Measurements from ENCODE around the gene PFKFB4.
A peak's percentile ranks its signal among the peaks of the same experiment; 100 is the strongest.

PFKFB4 gene

GRCh38 chr3:48561045-48561736 lies 4.6 kb upstream of the PFKFB4 start:
- DNase-seq (ENCODE audit: low read depth) = no peak
- TF ChIP-seq CTCF (IDR thresholded peaks at IDR 0.05; ENCODE audit: control insufficient read depth, extremely low read depth, insufficient read depth) = no peak
- no peak overlapping the region for H3K4me3 ChIP-seq (ENCODE audit: low read depth, low read length)

GRCh38 chr3:48560648-48561018 lies 4.0 kb upstream of the PFKFB4 start:
- H3K4me3 ChIP-seq (ENCODE audit: low read depth, low read length) = no peak overlapping the region
- TF ChIP-seq CTCF (IDR thresholded peaks at IDR 0.05; ENCODE audit: control insufficient read depth, extremely low read depth, insufficient read depth) = no peak
- no peak for DNase-seq (ENCODE audit: low read depth)

DNA sequence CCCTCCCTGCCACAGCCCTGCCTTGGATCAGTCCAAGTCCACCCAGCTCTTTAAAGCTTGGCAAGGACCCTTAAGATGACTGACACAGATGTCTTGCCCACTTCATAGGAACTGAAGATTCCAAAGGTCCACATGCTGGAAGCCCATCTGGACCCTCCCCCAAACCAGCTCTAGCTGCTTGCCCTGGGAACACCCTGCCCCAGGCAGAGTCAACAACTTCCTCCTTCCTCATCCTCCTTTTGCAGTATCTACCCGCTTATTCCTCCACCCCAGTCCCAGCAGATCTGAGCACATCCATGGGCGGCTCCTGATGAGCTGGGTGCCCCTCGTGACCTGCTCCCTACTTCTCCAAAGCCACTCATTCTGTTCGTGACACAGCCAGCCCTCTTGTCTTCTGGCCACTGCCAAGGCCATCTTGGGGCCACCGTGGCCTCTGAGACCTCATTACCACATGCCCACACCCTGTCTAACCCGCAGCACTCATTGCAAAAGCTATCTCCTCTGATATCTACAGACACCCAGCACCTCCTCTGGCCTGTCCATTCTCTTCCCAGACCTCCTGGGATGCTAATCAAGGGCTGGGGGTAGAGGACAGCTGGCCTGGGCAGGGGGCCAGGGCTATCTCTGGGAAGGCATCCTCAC lies 2.0 kb upstream of the PFKFB4 start:
- TF ChIP-seq CTCF (IDR thresholded peaks at IDR 0.05; ENCODE audit: control insufficient read depth, extremely low read depth, insufficient read depth) = no peak
- no peak overlapping the region for H3K4me3 ChIP-seq (ENCODE audit: low read depth, low read length)
- no peak for DNase-seq (ENCODE audit: low read depth)

- no peak for TF ChIP-seq CTCF (IDR thresholded peaks at IDR 0.05; ENCODE audit: control insufficient read depth, extremely low read depth, insufficient read depth)
- no peak for DNase-seq (ENCODE audit: low read depth)
- H3K4me3 ChIP-seq (ENCODE audit: low read depth, low read length) = peak overlapping the region; percentile 80
These were observed 431 bp downstream of the PFKFB4 start for GRCh38 chr3:48555949-48556795.

DNA sequence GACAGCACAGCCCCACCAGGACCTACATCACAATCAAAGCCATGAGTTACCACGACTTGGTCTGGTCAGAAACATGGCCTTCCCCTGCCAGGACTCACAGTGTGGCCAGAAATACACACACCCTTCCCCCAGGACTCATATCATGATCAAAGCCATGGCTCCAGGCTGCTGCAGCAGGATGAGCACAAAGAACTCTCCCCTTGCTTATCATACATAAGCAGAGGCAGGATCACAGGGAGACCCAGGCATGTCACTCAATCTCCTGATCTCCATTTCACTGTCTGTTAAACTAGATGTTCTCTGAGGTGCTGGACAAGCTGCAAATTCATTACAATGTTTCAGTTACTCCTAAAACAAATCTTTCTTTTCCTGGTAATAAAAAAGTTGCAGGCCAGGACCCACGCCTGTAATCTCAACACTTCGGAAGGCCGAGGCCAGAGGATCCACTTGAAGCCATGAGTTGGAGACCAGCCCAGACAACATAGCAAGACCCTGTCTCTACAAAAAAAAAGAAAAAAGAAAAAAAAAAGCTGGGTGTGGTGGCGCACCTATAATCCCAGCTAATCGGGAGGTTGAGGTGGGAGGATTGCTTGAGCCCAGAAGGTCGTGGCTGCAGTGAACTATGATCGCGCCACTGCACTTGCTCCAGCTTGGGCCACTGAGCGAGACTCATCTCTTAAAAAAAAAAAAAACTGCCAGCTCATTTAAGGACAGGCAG lies 1.2 kb downstream of the PFKFB4 start:
- no peak for TF ChIP-seq CTCF (IDR thresholded peaks at IDR 0.05; ENCODE audit: control insufficient read depth, extremely low read depth, insufficient read depth)
- DNase-seq (ENCODE audit: low read depth) = no peak
- peak overlapping the region; percentile 80 for H3K4me3 ChIP-seq (ENCODE audit: low read depth, low read length)

DNA sequence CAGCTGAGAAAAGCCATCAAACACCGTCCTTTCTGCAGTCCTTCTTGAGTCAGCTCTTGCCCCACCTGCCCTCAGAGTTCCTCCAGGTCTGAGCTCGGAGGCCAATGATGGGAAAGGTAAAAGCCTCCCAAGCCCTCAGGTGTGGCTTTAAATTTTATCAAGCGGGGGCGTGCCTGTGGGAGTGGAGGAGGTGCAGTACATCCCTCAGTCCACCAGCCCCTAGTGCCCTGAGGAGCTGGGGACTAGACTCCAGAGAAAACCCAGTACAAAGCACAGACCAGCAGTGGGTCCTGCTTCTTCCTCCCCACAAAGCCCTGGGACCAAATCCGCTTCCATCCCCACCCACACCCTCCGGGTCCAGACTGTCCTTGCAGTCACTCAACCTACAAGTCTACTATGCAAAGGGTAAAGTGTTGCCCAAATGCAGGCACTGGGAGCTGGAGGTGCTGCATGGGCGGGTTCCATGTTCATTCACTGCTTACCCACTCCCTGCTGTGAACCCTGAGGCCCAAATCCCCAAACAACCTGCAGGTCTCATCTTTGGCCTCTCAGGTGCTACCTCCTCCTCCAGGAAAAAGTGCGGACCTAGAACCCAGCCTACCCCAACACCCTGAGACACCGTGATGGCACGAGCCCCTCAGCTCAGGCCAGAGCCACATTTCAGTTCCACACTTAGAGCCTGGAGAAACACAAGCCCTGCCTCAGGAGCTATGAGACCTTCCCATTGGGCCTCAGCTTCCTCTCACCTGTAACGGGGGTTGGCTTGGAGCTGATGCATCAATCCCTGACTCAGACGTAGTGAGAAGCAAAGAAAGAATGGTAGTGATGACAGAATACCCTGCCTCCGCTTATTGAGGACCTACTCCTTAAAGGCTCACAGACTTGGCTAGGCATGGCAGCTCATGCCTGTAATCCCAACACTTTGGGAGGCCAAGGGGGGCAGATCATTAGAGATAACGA lies 2.4 kb downstream of the PFKFB4 start:
- TF ChIP-seq CTCF (IDR thresholded peaks at IDR 0.05; ENCODE audit: control insufficient read depth, extremely low read depth, insufficient read depth) = no peak
- DNase-seq (ENCODE audit: low read depth) = no peak
- no peak overlapping the region for H3K4me3 ChIP-seq (ENCODE audit: low read depth, low read length)
